CD14-positive monocyte (primary cell): ENCODE measurements around the gene ARSB. TPM values are rescaled to one million over a fixed set of nuclear protein-coding genes. Genes with fewer than 3 reads are reported as not detected.

Experiments
- DNase-seq, 3 donors: peaks; one replicate each; pipeline ENCODE4 v3.0.0-alpha.2; 2011 to 2022
- H2AFZ ChIP-seq: 2 replicates; pipeline ENCODE4 v1.6.0; 2012; ENCODE audit warnings: mild to moderate bottlenecking, low read depth, low read length, inconsistent platforms; ENCODE audit not compliant: insufficient read depth, poor library complexity, severe bottlenecking
- H3K27ac ChIP-seq, 2 donors: 1 replicate in 1 of 2; 2 replicates in 1 of 2; pipeline ENCODE4 v1.5.1; 2012 to 2013; ENCODE audit warnings: low read length in 2 of 2, control low read depth in 1 of 2, inconsistent platforms in 1 of 2, low read depth in 1 of 2, mild to moderate bottlenecking in 1 of 2
- H3K27me3 ChIP-seq, 2 donors: one replicate each; pipeline versions ENCODE4 v1.6.0 to v1.6.1; 2011 to 2013; ENCODE audit warnings: low read length in 2 of 2; ENCODE audit not compliant: control insufficient read depth in 2 of 2, insufficient read depth in 2 of 2
- H3K36me3 ChIP-seq, 2 donors: replicated peaks in 1 of 2; 1 replicate in 1 of 2; 2 replicates in 1 of 2; pipeline versions ENCODE4 v1.5.1 to v1.6.1; 2012 to 2013; ENCODE audit warnings: low read length in 2 of 2, control low read depth in 1 of 2, inconsistent platforms in 1 of 2, mild to moderate bottlenecking in 1 of 2; ENCODE audit not compliant: insufficient read depth in 2 of 2, control insufficient read depth in 1 of 2
- H3K4me1 ChIP-seq, 2 donors: 1 replicate in 1 of 2; 2 replicates in 1 of 2; pipeline versions ENCODE4 v1.5.1 to v1.6.1; 2012 to 2013; ENCODE audit warnings: low read length in 2 of 2, control low read depth in 1 of 2, inconsistent platforms in 1 of 2, mild to moderate bottlenecking in 1 of 2, moderate library complexity in 1 of 2; ENCODE audit not compliant: insufficient read depth in 2 of 2, control insufficient read depth in 1 of 2
- H3K4me2 ChIP-seq: replicated peaks from 2 replicates; pipeline ENCODE3; 2012; ENCODE audit warnings: low read length, moderate library complexity, mild to moderate bottlenecking; ENCODE audit not compliant: poor library complexity, severe bottlenecking; ENCODE audit errors: extremely low read depth
- H3K4me3 ChIP-seq, 3 experiments: fragments of 200-600 bp in 1 of 3; sonication (generic) in 1 of 3; replicated peaks in 1 of 3; 1 replicate in 2 of 3; 2 replicates in 1 of 3; pipeline ENCODE4 v1.5.1; 2011 to 2013; ENCODE audit warnings: low read length in 3 of 3, mild to moderate bottlenecking in 3 of 3, control low read depth in 2 of 3, low read depth in 2 of 3, inconsistent platforms in 1 of 3, moderate library complexity in 1 of 3
- H3K79me2 ChIP-seq: 2 replicates; pipeline ENCODE4 v1.6.0; 2012; ENCODE audit warnings: mild to moderate bottlenecking, control low read depth, inconsistent platforms, low read length, moderate library complexity; ENCODE audit not compliant: insufficient read depth
- H3K9ac ChIP-seq: 2 replicates; pipeline ENCODE4 v1.6.0; 2017; ENCODE audit warnings: low read length, mild to moderate bottlenecking; ENCODE audit not compliant: insufficient read depth, poor library complexity, severe bottlenecking
- H3K9me3 ChIP-seq, 2 donors: replicated peaks in 1 of 2; 1 replicate in 1 of 2; 2 replicates in 1 of 2; pipeline versions ENCODE4 v1.5.1 to v1.6.1; 2012 to 2013; ENCODE audit warnings: low read length in 2 of 2, control low read depth in 1 of 2; ENCODE audit not compliant: control insufficient read depth in 1 of 2, insufficient read depth in 1 of 2
- H4K20me1 ChIP-seq: 2 replicates; pipeline ENCODE4 v1.6.0; 2012; ENCODE audit warnings: mild to moderate bottlenecking, low read length, control low read depth, moderate library complexity; ENCODE audit not compliant: insufficient read depth
- H3K27ac Mint-ChIP-seq, 7 donors: one replicate each; pipeline ENCODE4 v1.8.0; 2020; ENCODE audit warnings: mild to moderate bottlenecking in 7 of 7, mixed read lengths in 7 of 7, moderate library complexity in 6 of 7, inconsistent platforms in 2 of 7
- H3K27me3 Mint-ChIP-seq, 3 donors: one replicate each; pipeline ENCODE4 v1.8.0; 2021 to 2022; ENCODE audit warnings: low read depth in 3 of 3, mild to moderate bottlenecking in 3 of 3, mixed read lengths in 3 of 3, moderate library complexity in 3 of 3, inconsistent platforms in 1 of 3
- H3K36me3 Mint-ChIP-seq, 2 donors: one replicate each; pipeline ENCODE4 v1.8.0; 2020; ENCODE audit warnings: mixed read lengths in 2 of 2, inconsistent platforms in 1 of 2, mild to moderate bottlenecking in 1 of 2
- H3K4me1 Mint-ChIP-seq: one replicate; pipeline ENCODE4 v1.8.0; 2020; ENCODE audit warnings: mild to moderate bottlenecking, mixed read lengths
- H3K4me3 Mint-ChIP-seq, 2 donors: one replicate each; pipeline ENCODE4 v1.8.0; 2020; ENCODE audit warnings: mild to moderate bottlenecking in 2 of 2, mixed read lengths in 2 of 2, moderate library complexity in 1 of 2
- H3K9me3 Mint-ChIP-seq, 7 donors: one replicate each; pipeline ENCODE4 v1.8.0; 2020 to 2022; ENCODE audit warnings: mixed read lengths in 7 of 7, mild to moderate bottlenecking in 6 of 7, moderate library complexity in 6 of 7, inconsistent platforms in 2 of 7
- CTCF ChIP-seq: fragments of 200-600 bp; IDR thresholded peaks from one replicate; pipeline ENCODE4 v1.8.0; 2022; ENCODE audit warnings: antibody characterized with exemption, mild to moderate bottlenecking
- WGBS: methylation state at CpG from one replicate; pipeline ENCODE4 v1.1.5; 2013; ENCODE audit warnings: missing lambda C conversion rate; ENCODE audit not compliant: insufficient coverage; 5-methylcytosine and 5-hydroxymethylcytosine counted together
- intact Hi-C, 2 donors: fragments of 100-400 bp; cut with micrococcal nuclease; formaldehyde crosslinking; loops; one replicate each; pipeline versions ENCODE4 v1.15.0 to v1.15.1; 2023
- polyA plus RNA-seq, 3 donors: library from polyadenylated mRNA; depleted of rRNA in 1 of 3; unstranded in 2 of 3; stranded (reverse) in 1 of 3; fragments of 300-500 nt in 2 of 3; fragments of >200 nt in 1 of 3; fragmentation: Illumina TruSeq in 2 of 3; gene quantifications; 1 replicate in 2 of 3; 2 replicates in 1 of 3; pipeline ENCODE4 v1.2.3, GENCODE V29; 2012 to 2021

Gene ARSB
- polyA plus RNA-seq, 3 donors = 18.0 to 28.7 (median 18.1) TPM

- Histone ChIP-seq H3K4me1 (no peaks in the 10 kb centered on the region), H3K4me2 (no peak overlapping the region), H3K4me3 (no peak overlapping the region), H2AFZ (no peak overlapping the region), H3K79me2 (no peaks in the 10 kb centered on the region), H3K9ac (no peak overlapping the region), H4K20me1 (no peaks in the 10 kb centered on the region), H3K9me3 (no peaks in the 10 kb centered on the region), H3K27me3 (no peaks in the 10 kb centered on the region), H3K27ac (no peak overlapping the region), H3K36me3 (peaks cover 26 to 50% of the 10 kb centered on the region in 2 donors)
- Mint-ChIP-seq H3K4me3 (no peak overlapping the region), H3K9me3 (peaks cover 0 to 5% (median 0%) of the 10 kb centered on the region in 7 donors), H3K27ac (no peak overlapping the region), H3K36me3 (peaks cover 35 to 47% of the 10 kb centered on the region in 2 donors), H3K27me3 (peaks cover 0 to 2% (median 1%) of the 10 kb centered on the region in 3 donors), H3K4me1 (no peaks in the 10 kb centered on the region)
- WGBS = 100% methylated on average over 4 of the region's 5 CpGs
- intact Hi-C loops = loop anchor here in 1 of 2 donors (10.0 kb wide), 1 partner anchor 293 kb away; no protein-coding TSS in a partner anchor
- no peak for TF ChIP-seq CTCF
- no peak for DNase-seq
Observed at GRCh38 chr5:78777901-78778300, 207.2 kb downstream of the ARSB start.

GRCh38 chr5:78776637-78777036 lies 208.5 kb downstream of the ARSB start:
- Histone ChIP-seq H3K4me3 (no peak overlapping the region), H3K27me3 (no peaks in the 10 kb centered on the region), H3K4me1 (peaks cover 9 to 10% of the 10 kb centered on the region in 2 donors), H3K27ac (no peak overlapping the region), H3K9ac (no peak overlapping the region), H3K9me3 (no peaks in the 10 kb centered on the region), H2AFZ (no peak overlapping the region), H3K4me2 (no peak overlapping the region), H3K79me2 (no peaks in the 10 kb centered on the region), H3K36me3 (peaks cover 21 to 42% of the 10 kb centered on the region in 2 donors), H4K20me1 (no peaks in the 10 kb centered on the region)
- Mint-ChIP-seq H3K9me3 (peaks cover 0 to 5% (median 0%) of the 10 kb centered on the region in 7 donors), H3K27me3 (peaks cover 0 to 2% (median 1%) of the 10 kb centered on the region in 3 donors), H3K27ac (no peak overlapping the region), H3K4me1 (peaks cover 5% of the 10 kb centered on the region), H3K4me3 (no peak overlapping the region), H3K36me3 (peaks cover 33 to 44% of the 10 kb centered on the region in 2 donors)
- no peak for TF ChIP-seq CTCF
- WGBS = no CpG with 5 or more reads among the region's 1 CpG
- intact Hi-C loops = loop anchor here in 1 of 2 donors (10.0 kb wide), 1 partner anchor 292 kb away; no protein-coding TSS in a partner anchor
- no peak for DNase-seq
